Astrocyte (in vitro differentiated cells and primary cell): ENCODE data around the gene DGKZ.

Source experiments
- CTCF ChIP-seq: IDR thresholded peaks from 2 replicates; pipeline ENCODE4 v1.5.1; 2011; ENCODE audit warnings: low read depth, mild to moderate bottlenecking, inconsistent platforms, low read length, moderate library complexity; ENCODE audit not compliant: insufficient read depth
- EZH2 ChIP-seq: IDR thresholded peaks from 2 replicates; pipeline ENCODE4 v1.6.1; 2012; ENCODE audit warnings: mild to moderate bottlenecking, low read length, inconsistent platforms; ENCODE audit not compliant: insufficient read depth

GRCh38 chr11:46331282-46331984 is 15.8 kb upstream of the DGKZ start:
- no peak for TF ChIP-seq CTCF
- TF ChIP-seq EZH2, result no peak
